HG02885 (cell line): ENCODE data around the gene PHF1.
A peak's percentile ranks its signal among the peaks of the same experiment; 100 is the strongest.

ENCODE experiments used
- ATAC-seq: cut with Tn5 transposase; IDR thresholded peaks from one replicate; pipeline ENCODE4 v1.9.1; 2021; ENCODE audit warnings: mild to moderate bottlenecking; ENCODE audit not compliant: unreplicated experiment, poor library complexity

PHF1 gene

DNA sequence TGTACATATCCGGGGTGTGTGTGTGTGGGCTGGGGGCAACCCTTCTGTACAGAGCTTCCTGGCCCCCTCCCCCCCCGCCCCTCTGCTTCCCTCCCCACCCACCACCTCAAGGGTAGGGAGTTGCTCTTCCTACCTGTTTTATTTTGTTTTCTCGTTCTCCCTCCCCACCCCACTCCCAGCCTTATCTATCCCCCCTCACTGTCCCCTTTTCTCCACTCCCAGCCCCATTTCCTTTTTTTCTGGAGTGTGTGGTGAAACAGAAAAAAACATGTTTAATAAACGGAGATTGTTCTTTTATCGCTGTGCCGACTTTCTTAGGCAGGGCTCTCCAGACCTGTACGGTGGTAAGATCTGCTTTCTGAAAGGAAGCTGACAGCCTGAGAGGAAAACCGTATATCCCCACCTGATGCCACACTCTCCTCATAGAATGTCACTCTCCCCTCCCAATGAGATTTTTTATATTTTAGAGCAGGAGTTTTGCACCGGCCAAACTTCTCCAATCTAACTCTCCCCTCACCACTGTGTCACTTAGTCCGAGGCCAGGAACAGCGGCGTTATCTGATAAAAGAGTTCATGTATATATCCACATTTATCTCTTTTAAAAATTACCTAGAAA is 42.7 kb downstream of the PHF1 start:
- ATAC-seq, result no peak

DNA sequence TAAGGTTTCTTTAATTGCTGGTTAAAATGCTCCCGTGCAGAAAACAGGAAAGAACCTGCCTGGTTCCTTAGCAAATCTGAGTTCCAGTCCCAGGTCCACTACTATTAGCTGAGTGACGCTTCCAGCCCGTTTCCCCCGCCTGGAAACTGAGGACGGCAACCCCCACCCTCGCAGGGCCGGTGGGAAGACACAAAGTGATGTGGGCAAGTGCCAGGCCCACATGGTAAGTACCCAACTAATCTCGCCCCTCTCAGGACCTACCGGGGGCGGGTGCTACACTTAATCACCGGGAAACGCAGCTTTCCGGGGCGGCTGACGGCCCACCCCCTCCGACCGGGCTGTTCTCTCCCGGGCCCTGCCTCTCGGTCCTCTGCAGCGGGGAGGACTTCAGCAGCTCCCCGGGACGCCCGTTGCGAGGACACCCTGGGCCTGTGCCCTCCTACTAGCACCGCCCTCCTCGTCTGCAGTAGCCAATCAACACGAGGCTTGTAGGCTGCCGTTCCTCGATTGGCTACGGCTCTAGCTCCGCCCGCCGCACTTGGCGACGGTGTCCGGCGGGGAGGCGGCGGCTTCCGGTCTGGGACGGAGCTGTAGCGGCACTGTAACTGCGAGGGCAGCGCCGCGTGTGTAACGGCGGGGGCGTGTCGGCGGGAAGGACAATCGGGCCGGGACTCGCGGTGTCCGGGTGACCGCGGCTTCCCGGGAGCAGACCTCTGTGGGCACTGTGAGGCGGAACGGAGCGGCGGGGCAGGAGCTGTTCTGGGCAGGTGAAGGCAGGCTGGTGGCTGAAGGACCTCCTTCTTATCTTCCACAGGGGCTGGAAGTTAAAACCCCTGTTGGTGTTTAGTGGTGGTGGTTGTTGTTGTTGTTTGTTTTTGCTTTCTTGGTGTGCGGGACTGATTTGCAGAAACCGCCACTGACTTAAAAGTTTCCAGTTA is 43.5 kb downstream of the PHF1 start, which contains the start of gene ZBTB9:
ZBTB9 (plus strand) TSS at position 568 of the 938 bp plus-strand sequence. CDS start 525 bp downstream, outside the sequence.
- peak; percentile 100 for ATAC-seq

DNA sequence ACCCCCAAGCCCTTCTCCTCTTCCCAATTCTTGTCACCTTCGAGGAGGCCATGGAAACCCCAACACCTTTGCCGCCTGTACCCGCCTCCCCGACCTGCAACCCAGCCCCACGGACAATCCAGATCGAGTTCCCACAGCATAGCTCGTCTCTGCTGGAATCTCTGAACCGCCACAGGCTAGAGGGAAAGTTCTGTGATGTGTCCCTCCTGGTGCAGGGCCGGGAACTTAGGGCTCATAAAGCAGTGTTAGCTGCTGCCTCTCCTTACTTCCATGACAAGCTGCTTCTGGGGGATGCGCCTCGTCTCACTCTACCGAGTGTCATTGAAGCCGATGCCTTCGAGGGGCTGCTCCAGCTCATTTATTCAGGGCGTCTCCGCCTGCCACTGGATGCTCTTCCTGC is 44.2 kb downstream of the PHF1 start:
- ATAC-seq, result no peak

DNA sequence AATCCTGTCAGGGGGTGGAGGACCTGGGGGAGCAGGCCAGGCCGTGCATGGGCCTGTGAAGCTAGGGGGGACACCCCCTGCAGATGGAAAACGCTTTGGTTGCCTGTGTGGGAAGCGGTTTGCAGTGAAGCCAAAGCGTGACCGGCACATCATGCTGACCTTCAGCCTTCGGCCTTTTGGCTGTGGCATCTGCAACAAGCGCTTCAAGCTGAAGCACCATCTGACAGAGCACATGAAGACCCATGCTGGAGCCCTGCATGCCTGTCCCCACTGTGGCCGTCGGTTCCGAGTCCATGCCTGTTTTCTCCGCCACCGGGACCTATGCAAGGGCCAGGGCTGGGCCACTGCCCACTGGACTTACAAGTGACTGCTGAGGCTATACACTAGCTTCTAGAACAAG is 45.3 kb downstream of the PHF1 start:
- no peak for ATAC-seq

DNA sequence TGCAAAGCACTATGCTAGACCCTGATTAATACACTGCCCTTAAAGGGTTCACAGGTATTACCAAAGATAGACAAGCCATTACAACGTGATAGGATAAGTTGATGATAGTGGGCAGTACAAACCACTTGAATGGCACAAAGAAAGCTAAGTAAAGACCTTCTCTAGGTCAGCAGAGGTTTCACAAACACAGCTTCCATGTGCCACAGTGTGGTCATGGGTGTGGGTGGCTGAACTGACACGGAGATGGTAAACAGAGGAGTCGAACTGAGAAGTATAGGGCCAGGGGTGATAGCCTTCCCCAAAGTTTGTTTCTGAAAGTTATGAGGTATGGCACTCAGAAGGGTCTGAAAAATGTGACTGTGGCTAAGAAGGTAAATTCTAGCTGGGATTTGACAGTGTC is 47.9 kb downstream of the PHF1 start:
- no peak for ATAC-seq

DNA sequence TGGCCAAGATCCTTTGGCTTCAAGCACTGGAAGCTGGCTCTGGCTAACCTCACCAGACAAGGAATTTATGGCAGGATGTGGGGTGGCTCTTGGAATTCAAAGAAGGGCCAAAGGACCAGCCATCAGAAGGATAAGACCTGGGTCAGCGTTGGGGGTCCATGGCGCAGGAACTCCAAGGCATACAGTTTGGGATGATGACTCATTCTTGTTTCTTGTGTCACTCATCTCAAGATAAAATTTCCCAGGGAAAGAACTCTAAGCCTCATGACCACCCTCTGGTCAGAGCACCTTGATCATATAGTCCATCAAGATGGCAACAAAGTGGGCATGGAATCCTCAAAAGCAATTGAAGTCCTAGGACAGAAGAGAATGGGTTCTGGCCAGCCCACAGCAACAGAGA is 48.4 kb downstream of the PHF1 start:
- ATAC-seq, result no peak
